ENCODE results near the gene AIF1.

GRCh38 chr6:31641370-31641769, 26.3 kb downstream of the AIF1 start:
- TF ChIP-seq, protein P1, sequence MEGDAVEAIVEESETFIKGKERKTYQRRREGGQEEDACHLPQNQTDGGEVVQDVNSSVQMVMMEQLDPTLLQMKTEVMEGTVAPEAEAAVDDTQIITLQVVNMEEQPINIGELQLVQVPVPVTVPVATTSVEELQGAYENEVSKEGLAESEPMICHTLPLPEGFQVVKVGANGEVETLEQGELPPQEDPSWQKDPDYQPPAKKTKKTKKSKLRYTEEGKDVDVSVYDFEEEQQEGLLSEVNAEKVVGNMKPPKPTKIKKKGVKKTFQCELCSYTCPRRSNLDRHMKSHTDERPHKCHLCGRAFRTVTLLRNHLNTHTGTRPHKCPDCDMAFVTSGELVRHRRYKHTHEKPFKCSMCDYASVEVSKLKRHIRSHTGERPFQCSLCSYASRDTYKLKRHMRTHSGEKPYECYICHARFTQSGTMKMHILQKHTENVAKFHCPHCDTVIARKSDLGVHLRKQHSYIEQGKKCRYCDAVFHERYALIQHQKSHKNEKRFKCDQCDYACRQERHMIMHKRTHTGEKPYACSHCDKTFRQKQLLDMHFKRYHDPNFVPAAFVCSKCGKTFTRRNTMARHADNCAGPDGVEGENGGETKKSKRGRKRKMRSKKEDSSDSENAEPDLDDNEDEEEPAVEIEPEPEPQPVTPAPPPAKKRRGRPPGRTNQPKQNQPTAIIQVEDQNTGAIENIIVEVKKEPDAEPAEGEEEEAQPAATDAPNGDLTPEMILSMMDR (IDR thresholded peaks at IDR 0.05 in 4 of 5, conservative IDR thresholded peaks at IDR 0.05 in 1 of 5), result no peak
- TF ChIP-seq POLR2A (IDR thresholded peaks at IDR 0.05), result no peak

All from gastrocnemius medialis (tissue), 4 donors.